ENCODE data around the gene COL4A2.

The COL4A2 gene

GRCh38 chr13:110432522-110432921 is 125.4 kb downstream of the COL4A2 start:
- TF ChIP-seq CTCF (IDR thresholded peaks at IDR 0.05; ENCODE audit: control insufficient read depth, insufficient read depth, low read depth, low read length, missing control alignments): no peak
- H3K4me3 ChIP-seq (ENCODE audit: control insufficient read depth, low read depth, low read length): no peak overlapping the region
- no peak for DNase-seq (ENCODE audit: low read depth)

- H3K4me3 ChIP-seq (ENCODE audit: control insufficient read depth, low read depth, low read length): no peak overlapping the region
- DNase-seq (ENCODE audit: low read depth): no peak
- TF ChIP-seq CTCF (IDR thresholded peaks at IDR 0.05; ENCODE audit: control insufficient read depth, insufficient read depth, low read depth, low read length, missing control alignments): no peak
Measured at GRCh38 chr13:110433014-110433413, 125.9 kb downstream of the COL4A2 start.

GRCh38 chr13:110434629-110435028 is 127.5 kb downstream of the COL4A2 start:
- no peak for TF ChIP-seq CTCF (IDR thresholded peaks at IDR 0.05; ENCODE audit: control insufficient read depth, insufficient read depth, low read depth, low read length, missing control alignments)
- no peak for DNase-seq (ENCODE audit: low read depth)
- no peak overlapping the region for H3K4me3 ChIP-seq (ENCODE audit: control insufficient read depth, low read depth, low read length)

- no peak for TF ChIP-seq CTCF (IDR thresholded peaks at IDR 0.05; ENCODE audit: control insufficient read depth, insufficient read depth, low read depth, low read length, missing control alignments)
- no peak for DNase-seq (ENCODE audit: low read depth)
- no peak overlapping the region for H3K4me3 ChIP-seq (ENCODE audit: control insufficient read depth, low read depth, low read length)
Measured at GRCh38 chr13:110435331-110435730, 128.2 kb downstream of the COL4A2 start.

DNA sequence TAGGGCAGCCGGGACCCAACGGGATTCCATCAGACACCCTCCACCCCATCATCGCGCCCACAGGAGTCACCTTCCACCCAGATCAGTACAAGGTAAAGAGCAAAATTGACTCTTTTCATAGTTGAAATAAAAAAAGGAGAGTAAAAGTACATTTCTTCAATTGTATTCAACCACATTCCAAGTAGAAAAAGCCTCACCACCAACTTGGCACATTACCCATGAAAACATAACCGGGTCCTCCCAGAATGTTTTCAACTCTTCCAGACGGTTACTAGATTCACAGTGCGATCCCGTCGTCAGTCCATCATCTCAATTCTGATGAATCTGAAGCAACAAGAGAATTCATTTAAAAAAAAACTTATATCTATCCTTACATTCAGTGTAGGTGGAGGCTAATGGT is 129.2 kb downstream of the COL4A2 start:
- TF ChIP-seq CTCF (IDR thresholded peaks at IDR 0.05; ENCODE audit: control insufficient read depth, insufficient read depth, low read depth, low read length, missing control alignments): no peak
- no peak for DNase-seq (ENCODE audit: low read depth)
- H3K4me3 ChIP-seq (ENCODE audit: control insufficient read depth, low read depth, low read length): no peak overlapping the region

- H3K4me3 ChIP-seq (ENCODE audit: control insufficient read depth, low read depth, low read length): no peak overlapping the region
- DNase-seq (ENCODE audit: low read depth): no peak
- TF ChIP-seq CTCF (IDR thresholded peaks at IDR 0.05; ENCODE audit: control insufficient read depth, insufficient read depth, low read depth, low read length, missing control alignments): no peak
Measured at GRCh38 chr13:110436786-110437370, 129.8 kb downstream of the COL4A2 start.

DNA sequence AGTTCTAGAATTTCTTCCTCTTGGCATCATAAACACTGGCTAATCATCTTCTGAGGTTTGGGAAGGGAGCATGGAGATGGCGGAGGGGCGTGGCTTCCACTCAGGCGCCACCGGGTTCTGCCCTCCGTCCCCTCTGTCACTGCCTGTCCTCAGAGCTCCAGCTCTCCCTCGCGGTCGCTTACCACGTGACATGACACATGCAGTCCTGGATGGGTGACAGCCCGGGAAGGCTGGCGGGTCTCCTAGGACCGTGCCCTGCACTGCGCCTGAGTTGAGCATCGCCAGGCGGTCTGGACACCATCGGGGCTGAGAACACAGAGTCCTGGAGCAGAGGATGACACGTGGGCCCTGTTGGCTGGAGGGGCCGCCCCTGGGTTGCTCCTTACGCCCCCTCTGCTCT is 131.1 kb downstream of the COL4A2 start:
- H3K4me3 ChIP-seq (ENCODE audit: control insufficient read depth, low read depth, low read length): no peak overlapping the region
- TF ChIP-seq CTCF (IDR thresholded peaks at IDR 0.05; ENCODE audit: control insufficient read depth, insufficient read depth, low read depth, low read length, missing control alignments): no peak
- DNase-seq (ENCODE audit: low read depth): no peak

All from AG09309 (cell line).